ENCODE measurements around the gene SLC38A2. TPM values are rescaled to one million over a fixed set of nuclear protein-coding genes. Genes with fewer than 3 reads are reported as not detected.

The SLC38A2 gene
- total RNA-seq, 1 experiment from 2014 or later, result 453 TPM

DNA sequence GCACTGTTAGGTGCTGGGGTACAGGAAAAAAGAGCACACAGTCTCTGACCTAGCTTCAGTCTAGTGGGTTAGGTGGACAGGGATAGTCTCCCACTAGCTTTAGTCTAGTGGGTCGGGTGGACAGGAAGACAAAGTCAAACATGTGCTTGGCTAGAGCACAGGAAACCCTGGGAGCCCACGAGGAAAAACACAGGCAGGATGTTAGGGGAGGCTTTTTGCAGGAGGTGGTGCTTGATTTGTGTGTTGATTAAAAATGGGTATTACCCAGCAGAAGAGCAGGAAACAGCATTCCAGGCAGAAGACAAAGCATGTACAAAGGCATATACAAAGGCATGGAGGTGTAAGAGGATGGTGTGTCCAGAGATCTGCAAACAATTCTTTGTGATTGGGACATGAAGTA lies 23.3 kb downstream of the SLC38A2 start:
- Histone ChIP-seq H2BK12ac (ENCODE audit: insufficient read length, low read depth, low read length) (no peak overlapping the region), H3K18ac (ENCODE audit: insufficient read length, low read depth, low read length) (no peak overlapping the region), H3K23ac (ENCODE audit: insufficient read length, low read depth, low read length) (no peak overlapping the region), H3K9me3 (ENCODE audit: control insufficient read depth, low read depth, low read length) (no peaks in the 10 kb centered on the region), H2BK5ac (ENCODE audit: insufficient read length, low read length) (no peak overlapping the region), H3K9ac (ENCODE audit: extremely low read depth, insufficient read length, low read length) (no peak overlapping the region), H3K79me1 (ENCODE audit: insufficient read depth, low read depth, low read length, poor library complexity, severe bottlenecking) (no peaks in the 10 kb centered on the region), H4K8ac (replicated peaks; ENCODE audit: insufficient read length, low read depth, low read length) (no peak overlapping the region), H3K56ac (ENCODE audit: insufficient read length, low read depth, low read length) (no peak overlapping the region), H4K5ac (ENCODE audit: insufficient read length, low read depth, low read length) (no peak overlapping the region), H2AFZ (ENCODE audit: low read length) (no peak overlapping the region), H3K4me2 (ENCODE audit: insufficient read depth, insufficient read length, low read length) (no peak overlapping the region), H3T11ph (ENCODE audit: low read length) (no peak overlapping the region), H3K4me1 (ENCODE audit: insufficient read depth, low read length) (no peaks in the 10 kb centered on the region), H3K23me2 (ENCODE audit: insufficient read length, low read depth, low read length, poor library complexity, severe bottlenecking) (no peaks in the 10 kb centered on the region), H2AK5ac (ENCODE audit: insufficient read length, low read length) (no peak overlapping the region), H3K4ac (ENCODE audit: low read depth, low read length) (no peak overlapping the region), H2BK120ac (ENCODE audit: low read depth, low read length, poor library complexity, severe bottlenecking) (no peak overlapping the region), H3K27ac (ENCODE audit: insufficient read length, low read depth, low read length) (no peak overlapping the region), H4K91ac (ENCODE audit: insufficient read length, low read depth, low read length) (no peak overlapping the region), H2BK15ac (ENCODE audit: low read depth, low read length) (no peak overlapping the region), H3K79me2 (ENCODE audit: insufficient read depth, low read length) (no peaks in the 10 kb centered on the region), H4K20me1 (ENCODE audit: control insufficient read depth, insufficient read depth, insufficient read length) (no peaks in the 10 kb centered on the region), H3K27me3 (ENCODE audit: insufficient read depth, low read length) (no peaks in the 10 kb centered on the region), H2BK20ac (ENCODE audit: low read depth, low read length, poor library complexity, severe bottlenecking) (no peak overlapping the region), H3K14ac (ENCODE audit: insufficient read depth, low read length) (no peak overlapping the region)
- no peaks in the 10 kb centered on the region for H3K9me3 Mint-ChIP-seq
- no peak overlapping the region; a peak in 1 of 7 replicates for H3K27ac Mint-ChIP-seq
- no peaks in the 10 kb centered on the region for H3K36me3 Mint-ChIP-seq (ENCODE audit: insufficient read depth in 1 of 3, low read depth in 3 of 3)
- DNase-seq, result no peak
- no peak overlapping the region for H3K4me3 Mint-ChIP-seq
- WGBS (ENCODE audit: extremely low coverage, insufficient read length, low lambda C conversion rate), result no CpG with 5 or more reads among the region's 2 CpGs
- H3K27me3 Mint-ChIP-seq (ENCODE audit: low read depth), result no peaks in the 10 kb centered on the region
- TF ChIP-seq, protein P1, sequence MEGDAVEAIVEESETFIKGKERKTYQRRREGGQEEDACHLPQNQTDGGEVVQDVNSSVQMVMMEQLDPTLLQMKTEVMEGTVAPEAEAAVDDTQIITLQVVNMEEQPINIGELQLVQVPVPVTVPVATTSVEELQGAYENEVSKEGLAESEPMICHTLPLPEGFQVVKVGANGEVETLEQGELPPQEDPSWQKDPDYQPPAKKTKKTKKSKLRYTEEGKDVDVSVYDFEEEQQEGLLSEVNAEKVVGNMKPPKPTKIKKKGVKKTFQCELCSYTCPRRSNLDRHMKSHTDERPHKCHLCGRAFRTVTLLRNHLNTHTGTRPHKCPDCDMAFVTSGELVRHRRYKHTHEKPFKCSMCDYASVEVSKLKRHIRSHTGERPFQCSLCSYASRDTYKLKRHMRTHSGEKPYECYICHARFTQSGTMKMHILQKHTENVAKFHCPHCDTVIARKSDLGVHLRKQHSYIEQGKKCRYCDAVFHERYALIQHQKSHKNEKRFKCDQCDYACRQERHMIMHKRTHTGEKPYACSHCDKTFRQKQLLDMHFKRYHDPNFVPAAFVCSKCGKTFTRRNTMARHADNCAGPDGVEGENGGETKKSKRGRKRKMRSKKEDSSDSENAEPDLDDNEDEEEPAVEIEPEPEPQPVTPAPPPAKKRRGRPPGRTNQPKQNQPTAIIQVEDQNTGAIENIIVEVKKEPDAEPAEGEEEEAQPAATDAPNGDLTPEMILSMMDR (conservative IDR thresholded peaks at IDR 0.05), result no peak
- no peaks in the 10 kb centered on the region for H3K4me1 Mint-ChIP-seq
